ENCODE results near the gene RINT1. TPM values are rescaled to one million over a fixed set of nuclear protein-coding genes. Genes with fewer than 3 reads are reported as not detected.
A peak's percentile ranks its signal among the peaks of the same experiment; 100 is the strongest.

RINT1 gene
- polyA plus RNA-seq, 3 donors from 2014 or later, result 12.2 to 14.3 (median 14.1) TPM

- H3K4me1 Mint-ChIP-seq, result no peaks in the 10 kb centered on the region
- H3K27me3 Mint-ChIP-seq (ENCODE audit: low read depth in 3 of 3), result no peaks in the 10 kb centered on the region
- H3K9me3 Mint-ChIP-seq, result no peaks in the 10 kb centered on the region
- H3K36me3 Mint-ChIP-seq, result peaks cover 3 to 13% (median 5%) of the 10 kb centered on the region in 3 donors
- no peak for DNase-seq
- peak overlapping the region in 1 of 6 donors; percentile 10 for H3K27ac Mint-ChIP-seq
- H3K4me3 Mint-ChIP-seq, result no peak overlapping the region
Observed at GRCh38 chr7:105571891-105572290, 39.9 kb downstream of the RINT1 start.

GRCh38 chr7:105577251-105577650 lies 45.2 kb downstream of the RINT1 start:
- H3K27ac Mint-ChIP-seq, result no peak overlapping the region
- H3K27me3 Mint-ChIP-seq (ENCODE audit: low read depth in 3 of 3), result peaks cover 2 to 8% (median 7%) of the 10 kb centered on the region in 3 donors
- peaks cover 0 to under 1% (median 0%) of the 10 kb centered on the region in 3 donors for H3K36me3 Mint-ChIP-seq
- no peak overlapping the region for H3K4me3 Mint-ChIP-seq
- no peaks in the 10 kb centered on the region for H3K9me3 Mint-ChIP-seq
- H3K4me1 Mint-ChIP-seq, result peaks cover 5 to 15% of the 10 kb centered on the region in 2 donors
- DNase-seq, result no peak

- peaks cover 4 to 8% (median 7%) of the 10 kb centered on the region in 3 donors for H3K27me3 Mint-ChIP-seq (ENCODE audit: low read depth in 3 of 3)
- H3K36me3 Mint-ChIP-seq, result peaks cover 0 to 4% (median 0%) of the 10 kb centered on the region in 3 donors
- H3K27ac Mint-ChIP-seq, result no peak overlapping the region
- H3K4me3 Mint-ChIP-seq, result no peak overlapping the region
- no peak for DNase-seq
- peaks cover 5 to 21% of the 10 kb centered on the region in 2 donors for H3K4me1 Mint-ChIP-seq
- peaks cover 0 to 3% (median 0%) of the 10 kb centered on the region in 6 donors for H3K9me3 Mint-ChIP-seq
Observed at GRCh38 chr7:105578496-105578895, 46.5 kb downstream of the RINT1 start.

GRCh38 chr7:105580022-105580740 lies 48.2 kb downstream of the RINT1 start:
- H3K9me3 Mint-ChIP-seq, result peaks cover 2 to 10% (median 6%) of the 10 kb centered on the region in 6 donors
- peaks cover 5 to 21% of the 10 kb centered on the region in 2 donors for H3K4me1 Mint-ChIP-seq
- H3K27ac Mint-ChIP-seq, result no peak overlapping the region
- DNase-seq, result no peak
- H3K27me3 Mint-ChIP-seq (ENCODE audit: low read depth in 3 of 3), result peaks cover 6 to 13% (median 7%) of the 10 kb centered on the region in 3 donors
- H3K4me3 Mint-ChIP-seq, result no peak overlapping the region
- H3K36me3 Mint-ChIP-seq, result peaks cover 0 to 5% (median 4%) of the 10 kb centered on the region in 3 donors

GRCh38 chr7:105581066-105581811 lies 49.2 kb downstream of the RINT1 start, which contains the start of gene EFCAB10:
Gene EFCAB10, minus strand, starts transcription at chr7:105581493. Its CDS starts 30 bp downstream, at chr7:105581463.
- H3K9me3 Mint-ChIP-seq, result peaks cover 2 to 10% (median 6%) of the 10 kb centered on the region in 6 donors
- H3K4me1 Mint-ChIP-seq, result peaks cover 5 to 21% of the 10 kb centered on the region in 2 donors
- H3K36me3 Mint-ChIP-seq, result peaks cover 0 to 5% (median 4%) of the 10 kb centered on the region in 3 donors
- peaks cover 6 to 13% (median 7%) of the 10 kb centered on the region in 3 donors for H3K27me3 Mint-ChIP-seq (ENCODE audit: low read depth in 3 of 3)
- H3K4me3 Mint-ChIP-seq, result peak within 1 kb of the TSS; percentile 56 to 74 (median 68)
- DNase-seq, result peak; percentile 8 to 22 (median 13)
- no peak within 1 kb of the TSS for H3K27ac Mint-ChIP-seq

- peak overlapping the region in 1 of 6 donors; percentile 14 for H3K27ac Mint-ChIP-seq
- H3K4me3 Mint-ChIP-seq, result no peak overlapping the region
- no peak for DNase-seq
Observed at GRCh38 chr7:105583061-105583460, 51.1 kb downstream of the RINT1 start.

GRCh38 chr7:105584165-105584564 lies 52.2 kb downstream of the RINT1 start:
- Mint-ChIP-seq H3K4me3 (no peak overlapping the region), H3K27ac (no peak overlapping the region), H3K9me3 (peaks cover 2 to 10% (median 6%) of the 10 kb centered on the region in 6 donors), H3K4me1 (peaks cover 5 to 21% of the 10 kb centered on the region in 2 donors), H3K27me3 (ENCODE audit: low read depth in 3 of 3) (peaks cover 2 to 10% (median 6%) of the 10 kb centered on the region in 3 donors), H3K36me3 (peaks cover 0 to 5% (median 4%) of the 10 kb centered on the region in 3 donors)
- DNase-seq, result no peak

More at GRCh38 chr7:105583061-105583460, 51.1 kb downstream of the RINT1 start:
- Mint-ChIP-seq H3K9me3 (peaks cover 2 to 10% (median 6%) of the 10 kb centered on the region in 6 donors), H3K4me1 (peaks cover 5 to 21% of the 10 kb centered on the region in 2 donors), H3K36me3 (peaks cover 0 to 5% (median 4%) of the 10 kb centered on the region in 3 donors), H3K27me3 (ENCODE audit: low read depth in 3 of 3) (peaks cover 2 to 10% (median 4%) of the 10 kb centered on the region in 3 donors)

GRCh38 chr7:105585850-105586500 lies 54.0 kb downstream of the RINT1 start:
- peaks cover 2 to 8% (median 6%) of the 10 kb centered on the region in 3 donors for H3K27me3 Mint-ChIP-seq (ENCODE audit: low read depth in 3 of 3)
- no peak overlapping the region for H3K4me3 Mint-ChIP-seq
- peaks cover 5 to 15% of the 10 kb centered on the region in 2 donors for H3K4me1 Mint-ChIP-seq
- H3K9me3 Mint-ChIP-seq, result peaks cover 2 to 10% (median 6%) of the 10 kb centered on the region in 6 donors
- H3K27ac Mint-ChIP-seq, result no peak overlapping the region
- DNase-seq, result no peak
- peaks cover 0 to 5% (median 4%) of the 10 kb centered on the region in 3 donors for H3K36me3 Mint-ChIP-seq

GRCh38 chr7:105587909-105588635 lies 56.1 kb downstream of the RINT1 start:
- DNase-seq, result no peak
- H3K4me1 Mint-ChIP-seq, result no peaks in the 10 kb centered on the region
- peaks cover 0 to 5% (median 0%) of the 10 kb centered on the region in 3 donors for H3K36me3 Mint-ChIP-seq
- no peak overlapping the region for H3K27ac Mint-ChIP-seq
- no peak overlapping the region for H3K4me3 Mint-ChIP-seq
- peaks cover 3 to 6% (median 5%) of the 10 kb centered on the region in 3 donors for H3K27me3 Mint-ChIP-seq (ENCODE audit: low read depth in 3 of 3)
- peaks cover 2 to 10% (median 5%) of the 10 kb centered on the region in 6 donors for H3K9me3 Mint-ChIP-seq

GRCh38 chr7:105589356-105590077 lies 57.5 kb downstream of the RINT1 start:
- Mint-ChIP-seq H3K9me3 (peaks cover under 1 to 3% (median 2%) of the 10 kb centered on the region in 6 donors), H3K27me3 (ENCODE audit: low read depth in 3 of 3) (peaks cover 1 to 8% (median 2%) of the 10 kb centered on the region in 3 donors), H3K4me1 (no peaks in the 10 kb centered on the region), H3K4me3 (no peak overlapping the region), H3K36me3 (peaks cover 0 to 2% (median 0%) of the 10 kb centered on the region in 3 donors), H3K27ac (no peak overlapping the region)
- peak; percentile 3 to 37 (median 7) for DNase-seq

GRCh38 chr7:105590793-105591192 lies 58.8 kb downstream of the RINT1 start:
- Mint-ChIP-seq H3K27me3 (ENCODE audit: low read depth in 3 of 3) (peaks cover 1 to 8% (median 1%) of the 10 kb centered on the region in 3 donors), H3K4me1 (no peaks in the 10 kb centered on the region), H3K27ac (no peak overlapping the region), H3K9me3 (no peaks in the 10 kb centered on the region), H3K4me3 (no peak overlapping the region), H3K36me3 (no peaks in the 10 kb centered on the region)
- no peak for DNase-seq

GRCh38 chr7:105591522-105591921 lies 59.5 kb downstream of the RINT1 start:
- H3K36me3 Mint-ChIP-seq, result no peaks in the 10 kb centered on the region
- no peak overlapping the region for H3K27ac Mint-ChIP-seq
- peaks cover 1 to 8% (median 1%) of the 10 kb centered on the region in 3 donors for H3K27me3 Mint-ChIP-seq (ENCODE audit: low read depth in 3 of 3)
- no peak for DNase-seq
- no peaks in the 10 kb centered on the region for H3K4me1 Mint-ChIP-seq
- H3K9me3 Mint-ChIP-seq, result no peaks in the 10 kb centered on the region
- no peak overlapping the region for H3K4me3 Mint-ChIP-seq

Data from immature natural killer cell (primary cell).